ENCODE results near the gene TSPAN14.

GRCh38 chr10:80484676-80485075, 30.6 kb downstream of the TSPAN14 start:
- TF ChIP-seq MAFK (IDR thresholded peaks at IDR 0.05; ENCODE audit: low read depth, low read length) (no peak), ZNF274 (IDR thresholded peaks at IDR 0.05; ENCODE audit: borderline replicate concordance, extremely low read depth, low read length) (no peak), POLR2A (IDR thresholded peaks at IDR 0.05; ENCODE audit: control extremely low read depth in 1 of 2, low read depth in 2 of 2, low read length in 2 of 2) (no peak)
